ENCODE results near the gene CGRRF1.

Gene CGRRF1

GRCh38 chr14:54509546-54510501, at the start of gene CGRRF1:
CGRRF1 (plus strand) TSS chr14:54509906; CDS start chr14:54509960, 54 bp downstream.
- DNase-seq = peak; percentile 98

- DNase-seq = peak; percentile 12
These were observed 47.7 kb upstream of the CGRRF1 start for GRCh38 chr14:54462048-54462447.

GRCh38 chr14:54465654-54466053, 44.1 kb upstream of the CGRRF1 start:
- DNase-seq = no peak

GRCh38 chr14:54467280-54467679, 42.4 kb upstream of the CGRRF1 start:
- DNase-seq = no peak

GRCh38 chr14:54470701-54471100, 39.0 kb upstream of the CGRRF1 start:
- no peak for DNase-seq

GRCh38 chr14:54471641-54472040, 38.1 kb upstream of the CGRRF1 start:
- DNase-seq = no peak

- no peak for DNase-seq
These were observed 37.4 kb upstream of the CGRRF1 start for GRCh38 chr14:54472315-54472714.

- DNase-seq = no peak
These were observed 35.4 kb upstream of the CGRRF1 start for GRCh38 chr14:54474232-54474793.

GRCh38 chr14:54475187-54475899, 34.4 kb upstream of the CGRRF1 start:
- DNase-seq = no peak

GRCh38 chr14:54475911-54476310, 33.8 kb upstream of the CGRRF1 start:
- no peak for DNase-seq

- DNase-seq = no peak
These were observed 31.0 kb upstream of the CGRRF1 start for GRCh38 chr14:54478636-54479215.

GRCh38 chr14:54480830-54481562, 28.7 kb upstream of the CGRRF1 start:
- no peak for DNase-seq

- no peak for DNase-seq
These were observed 28.0 kb upstream of the CGRRF1 start for GRCh38 chr14:54481695-54482094.

GRCh38 chr14:54483073-54483745, 26.5 kb upstream of the CGRRF1 start:
- DNase-seq = no peak

GRCh38 chr14:54483846-54484245, 25.9 kb upstream of the CGRRF1 start:
- no peak for DNase-seq

GRCh38 chr14:54486685-54487084, 23.0 kb upstream of the CGRRF1 start:
- peak; percentile 11 for DNase-seq

- DNase-seq = no peak
These were observed 21.9 kb upstream of the CGRRF1 start for GRCh38 chr14:54487771-54488170.

GRCh38 chr14:54488318-54488645, 21.4 kb upstream of the CGRRF1 start:
- DNase-seq = no peak

GRCh38 chr14:54488646-54489317, 20.9 kb upstream of the CGRRF1 start, which contains the start of gene GMFB:
GMFB (minus strand) TSS chr14:54488980; CDS start chr14:54488927, 53 bp downstream.
- peak; percentile 92 for DNase-seq

GRCh38 chr14:54489318-54489683, 20.4 kb upstream of the CGRRF1 start:
- DNase-seq = no peak

GRCh38 chr14:54489731-54490444, 19.8 kb upstream of the CGRRF1 start:
- no peak for DNase-seq

All from activated CD4-positive, alpha-beta T cell treated with anti-CD3 and anti-CD28 coated beads, Interleukin-10, Interleukin-2, amounts not matched to agents 100 ng/mL and 50 ng/mL, durations not matched to agents 16 hours and 8 hours (primary cell).